GM19324 (cell line): ENCODE data around the gene EXD3.

Experiments
- ATAC-seq: cut with Tn5 transposase; IDR thresholded peaks from one replicate; pipeline ENCODE4 v1.9.1; 2021; ENCODE audit warnings: mild to moderate bottlenecking, moderate library complexity; ENCODE audit not compliant: unreplicated experiment, low FRiP score

The EXD3 gene

DNA sequence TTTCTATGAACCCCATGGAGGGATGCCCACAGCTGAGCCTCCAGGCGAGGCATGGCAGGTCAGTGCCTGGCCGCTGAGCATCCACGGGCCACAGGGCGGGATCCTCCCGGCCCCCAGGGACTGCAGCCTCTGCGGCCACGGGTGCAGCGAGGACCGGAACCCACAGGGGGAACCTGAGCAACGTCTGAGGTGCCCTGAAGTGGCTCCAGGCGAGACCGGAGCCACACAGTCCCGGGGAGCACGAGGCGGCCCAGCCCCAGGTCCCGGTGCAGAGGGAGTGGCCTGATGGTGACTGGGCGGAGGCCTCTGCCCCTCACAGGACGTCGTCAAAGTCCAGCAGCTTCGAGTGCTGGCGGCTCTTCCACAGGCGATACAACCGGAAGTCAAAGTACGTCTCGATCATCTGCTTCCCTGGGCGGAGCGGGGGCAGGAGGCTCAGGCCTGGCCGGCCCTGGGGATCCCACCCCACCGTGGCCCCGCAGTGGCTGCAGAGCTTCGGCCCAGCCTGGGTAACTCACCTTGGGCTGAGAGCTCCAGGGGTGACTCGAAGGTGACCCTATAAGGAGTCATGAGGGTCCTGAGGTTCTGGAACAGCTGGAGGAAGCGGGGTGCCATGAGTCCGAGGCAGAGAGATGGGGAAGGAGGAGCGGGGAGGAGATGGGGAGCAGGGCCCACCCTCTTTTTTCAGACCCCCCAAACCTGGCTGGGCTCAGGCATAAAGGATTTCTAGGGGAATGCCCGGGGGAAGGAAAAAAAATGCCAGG lies 26.3 kb upstream of the EXD3 start:
- ATAC-seq: no peak

DNA sequence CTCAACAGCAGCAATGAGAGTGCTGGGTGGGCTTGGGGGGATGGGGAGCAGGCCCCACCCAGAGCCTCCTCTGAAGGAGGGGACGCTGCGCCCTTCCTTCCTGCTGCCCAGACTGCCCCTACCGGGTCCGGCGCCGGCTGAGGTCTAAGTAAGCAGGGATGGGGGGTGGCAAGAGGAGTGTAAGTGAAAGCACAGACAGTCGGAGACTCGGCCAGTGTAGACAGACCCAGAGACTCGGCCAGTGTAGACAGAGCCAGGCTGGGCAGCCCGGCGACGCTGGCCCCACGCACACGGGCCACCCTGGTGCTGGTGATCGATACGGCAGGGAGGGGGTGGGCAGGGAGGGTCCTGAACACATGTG lies 25.6 kb upstream of the EXD3 start:
- ATAC-seq: no peak

DNA sequence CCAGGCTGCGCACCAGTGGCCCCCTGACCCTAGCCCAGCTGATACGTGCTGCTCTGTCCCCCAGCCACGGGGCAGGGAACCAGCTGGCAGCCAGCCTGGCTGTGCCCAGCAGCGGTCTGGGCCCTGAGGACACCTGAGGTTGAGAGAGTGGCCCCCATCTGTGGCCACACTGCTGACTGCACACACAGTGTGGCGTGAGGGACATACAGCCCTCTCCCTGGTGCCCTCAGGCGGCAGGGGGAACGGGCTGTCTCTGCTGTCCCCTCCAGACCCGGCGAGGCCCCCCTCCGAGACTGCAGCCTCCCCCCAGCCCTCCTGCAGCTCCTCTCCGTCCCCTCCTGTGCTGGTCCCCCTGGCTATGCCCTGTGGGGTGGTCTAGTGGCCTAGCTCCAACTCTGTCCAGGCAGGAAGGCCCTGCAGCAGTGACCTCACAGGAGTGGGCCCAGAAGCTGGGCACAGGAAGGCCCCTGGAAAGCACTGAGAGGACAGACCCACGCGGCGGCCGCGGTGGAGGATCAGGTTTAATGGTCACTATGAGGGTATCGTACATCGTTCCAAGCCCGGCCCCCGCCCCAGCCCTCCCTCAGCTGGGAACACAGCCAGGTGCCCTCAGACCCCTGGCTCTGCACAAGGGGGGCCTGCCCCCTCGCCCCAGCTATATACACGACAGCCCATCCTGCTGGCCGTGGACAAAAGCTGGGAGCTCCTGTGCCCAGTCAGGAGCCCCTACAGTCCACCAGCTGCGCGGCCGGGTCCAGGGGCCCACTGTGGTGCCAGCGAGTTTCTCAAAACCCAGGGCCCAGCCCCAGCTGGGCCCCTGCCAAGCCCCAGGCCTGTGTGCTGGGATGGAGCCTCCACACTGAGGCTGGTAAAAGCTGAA lies 25.0 kb upstream of the EXD3 start:
- ATAC-seq: no peak

DNA sequence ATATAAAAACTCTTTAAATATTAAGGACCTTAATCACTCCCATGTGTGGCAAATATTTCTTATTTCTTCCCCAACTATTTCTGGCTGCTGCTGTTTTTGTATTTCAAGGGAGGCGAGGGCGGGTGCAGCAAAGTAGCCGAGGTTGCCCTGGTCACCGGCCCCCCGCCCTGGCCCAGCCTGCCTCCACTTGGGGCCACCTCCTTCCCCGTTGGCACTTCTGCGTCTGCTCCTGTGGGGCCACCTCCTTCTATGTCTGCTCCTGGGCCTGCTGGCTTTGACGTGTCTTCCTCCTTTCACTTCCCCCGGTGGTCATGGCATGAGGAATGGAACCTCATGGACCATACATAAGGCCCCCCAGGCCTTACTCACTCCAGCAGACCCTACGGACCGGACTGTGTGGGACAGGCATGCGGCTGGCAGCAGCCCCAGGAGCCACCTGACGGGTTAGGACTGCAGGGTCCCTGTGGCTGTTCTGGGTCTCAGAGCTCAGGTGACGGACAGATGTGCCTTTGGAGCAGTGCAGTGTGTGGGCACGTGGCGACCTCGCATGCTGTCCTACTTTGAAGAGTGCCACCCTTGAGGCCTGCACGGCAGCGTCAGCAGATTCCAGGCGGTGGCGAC lies 24.0 kb upstream of the EXD3 start:
- ATAC-seq: no peak

DNA sequence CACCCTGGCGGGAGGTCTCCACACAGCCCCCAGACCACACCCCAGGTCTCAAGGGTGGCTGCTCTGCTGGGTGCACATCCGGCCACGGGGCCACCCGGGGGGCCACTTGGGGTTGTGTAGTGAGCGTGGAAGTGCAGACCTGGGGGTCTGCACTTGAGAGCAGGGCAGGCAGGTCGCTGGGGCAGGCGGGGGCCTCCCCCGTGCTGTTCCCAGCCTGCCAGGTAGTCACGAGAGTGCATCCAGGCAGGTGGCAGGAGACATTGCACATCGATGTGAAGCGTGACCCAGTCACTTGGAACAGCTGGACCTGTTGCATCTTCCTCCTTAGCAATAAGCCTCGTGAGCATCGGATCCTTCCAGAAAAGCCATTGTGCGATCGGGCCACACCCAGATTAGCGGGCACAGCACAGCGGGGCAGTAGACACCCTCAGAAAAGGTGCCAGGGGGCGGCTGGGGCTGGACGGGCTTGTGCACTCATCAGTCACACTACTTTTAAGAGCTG lies 23.0 kb upstream of the EXD3 start:
- no peak for ATAC-seq

DNA sequence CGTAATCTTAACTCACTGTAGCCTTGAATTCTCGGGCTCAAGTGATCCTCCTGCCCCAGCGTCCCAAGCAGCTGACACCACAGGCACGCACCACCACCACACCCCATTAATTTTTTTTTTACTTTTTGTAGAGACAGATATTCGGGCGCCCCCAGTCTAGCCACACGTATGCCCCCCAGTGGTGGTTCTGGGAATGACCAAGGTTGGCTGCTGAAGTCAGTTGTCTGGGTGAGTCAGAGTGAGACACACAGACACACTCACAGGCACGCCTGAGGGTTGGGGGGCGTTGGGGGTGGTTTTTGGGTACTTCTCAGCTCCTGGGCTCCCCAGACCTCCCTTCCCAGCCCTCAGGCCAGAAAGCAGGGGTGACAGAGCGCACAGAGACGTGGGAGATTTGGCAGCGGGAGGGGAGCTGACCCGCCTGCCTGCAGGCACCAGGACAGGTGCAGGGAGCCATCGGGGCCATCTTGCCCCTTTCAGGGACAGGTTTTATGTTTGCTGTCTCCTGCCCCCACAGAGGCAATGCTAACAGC lies 22.4 kb upstream of the EXD3 start:
- ATAC-seq: no peak

DNA sequence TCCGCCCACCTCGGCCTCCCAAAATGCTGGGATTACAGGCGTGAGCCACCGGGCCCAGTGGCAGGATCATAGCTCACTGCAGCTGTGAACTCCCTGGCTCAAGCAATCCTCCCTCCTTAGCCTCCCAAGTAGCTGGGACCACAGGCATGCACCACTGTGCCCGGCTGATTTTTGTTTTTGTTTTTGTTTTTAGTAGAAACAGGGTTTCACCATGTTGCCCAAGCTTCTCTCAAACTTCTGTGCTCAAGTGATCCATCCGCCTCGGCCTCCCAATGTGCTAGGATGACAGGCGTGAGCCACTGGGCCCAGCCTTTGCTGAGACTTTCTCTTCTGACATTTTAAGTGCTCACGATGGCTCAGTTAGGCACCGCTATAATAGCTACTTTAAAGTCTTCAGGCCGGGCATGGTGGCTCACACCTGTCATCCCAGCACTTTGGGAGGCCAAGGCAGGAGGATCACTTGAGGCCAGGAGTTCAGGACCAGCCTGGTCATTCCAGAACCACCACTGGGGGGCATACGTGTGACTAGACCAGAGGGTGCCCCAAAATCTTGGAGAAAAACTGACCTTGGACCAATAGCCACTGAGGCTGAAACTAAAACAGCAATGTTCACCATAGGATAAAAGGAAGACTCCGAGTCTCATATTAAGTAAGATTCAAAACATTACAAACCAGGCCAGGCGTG lies 21.3 kb upstream of the EXD3 start:
- no peak for ATAC-seq

DNA sequence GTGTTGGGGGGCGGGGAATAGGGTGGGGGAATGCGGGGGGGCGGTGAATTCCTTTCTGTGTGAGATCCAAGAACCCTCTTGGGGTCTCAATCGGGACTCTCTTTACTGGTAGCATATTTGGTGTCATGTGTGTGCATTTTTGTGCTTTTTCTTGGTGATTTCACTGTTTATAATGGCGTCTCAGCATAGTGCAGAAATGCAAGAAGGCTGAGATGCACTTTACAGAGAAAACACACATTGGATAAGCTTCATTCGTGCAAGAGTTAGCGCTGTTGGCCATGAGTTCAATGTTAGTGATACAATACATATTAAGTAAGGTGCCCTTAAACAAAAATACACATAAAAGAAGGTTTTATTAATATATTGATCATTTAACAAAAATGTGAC lies 19.0 kb upstream of the EXD3 start:
- no peak for ATAC-seq

DNA sequence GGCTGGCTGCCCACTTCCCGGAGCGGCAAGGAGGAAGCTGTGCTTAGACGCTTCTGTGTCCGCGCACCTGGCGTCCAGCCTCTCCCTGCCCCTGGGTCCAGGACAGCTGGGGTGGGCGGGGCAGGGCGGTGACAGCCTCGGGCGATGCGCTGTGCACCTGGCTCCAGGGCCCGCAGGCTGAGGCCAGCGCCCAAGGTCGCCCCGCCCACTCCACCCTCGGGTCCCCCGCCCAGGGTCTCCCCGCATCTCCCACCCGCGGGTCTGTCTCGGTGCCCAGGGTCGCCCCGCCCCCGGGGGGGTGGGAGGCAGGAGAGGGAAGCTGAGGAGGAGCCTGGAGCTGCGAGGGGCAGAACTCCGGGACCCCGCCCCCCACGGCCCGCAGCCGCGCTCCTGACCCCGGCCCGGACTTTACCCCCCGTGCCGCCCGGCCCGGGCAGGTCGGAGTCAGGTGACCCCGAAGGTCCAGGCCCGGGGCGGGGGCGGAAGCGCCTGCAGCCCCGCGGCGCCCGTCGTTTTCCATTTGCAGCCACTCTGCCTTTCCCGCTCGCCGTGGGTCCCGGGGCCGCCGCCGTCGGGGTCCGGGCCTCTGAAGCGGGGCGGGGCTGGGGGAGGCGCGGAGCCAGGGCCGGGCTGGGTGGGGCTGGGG lies 18.4 kb upstream of the EXD3 start, which contains the start of gene ENTPD8:
TSS of gene ENTPD8 (minus strand) at position 69 of the 646 bp plus-strand sequence. CDS start 3,072 bp downstream, outside the sequence.
- no peak for ATAC-seq

DNA sequence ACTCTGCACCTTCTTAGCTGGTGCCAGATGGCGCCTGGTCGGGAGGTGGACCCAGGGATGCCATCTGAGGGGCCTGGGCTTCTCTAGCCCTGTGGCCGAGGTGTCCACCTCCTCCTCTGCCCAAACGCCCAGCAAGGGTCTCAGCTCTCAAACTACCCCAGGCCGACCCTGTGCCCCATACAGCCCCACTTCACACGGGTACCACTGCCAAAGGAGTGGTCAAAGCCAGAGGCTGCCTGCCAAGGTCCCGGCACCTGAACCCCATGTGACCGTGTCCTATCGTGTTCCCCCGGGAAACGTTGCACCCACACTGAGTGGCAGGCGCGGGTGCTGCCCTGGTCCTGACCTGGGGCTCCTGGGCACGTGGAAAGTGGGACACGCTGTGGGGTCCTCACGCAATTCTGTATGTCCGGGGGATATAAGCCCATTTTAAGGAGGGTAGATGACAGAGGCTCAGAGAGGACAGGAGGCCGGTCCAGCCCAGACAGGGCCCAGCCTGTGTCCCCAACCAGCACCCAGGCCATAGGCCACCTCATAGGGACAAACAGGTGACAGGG lies 16.3 kb upstream of the EXD3 start:
- no peak for ATAC-seq

DNA sequence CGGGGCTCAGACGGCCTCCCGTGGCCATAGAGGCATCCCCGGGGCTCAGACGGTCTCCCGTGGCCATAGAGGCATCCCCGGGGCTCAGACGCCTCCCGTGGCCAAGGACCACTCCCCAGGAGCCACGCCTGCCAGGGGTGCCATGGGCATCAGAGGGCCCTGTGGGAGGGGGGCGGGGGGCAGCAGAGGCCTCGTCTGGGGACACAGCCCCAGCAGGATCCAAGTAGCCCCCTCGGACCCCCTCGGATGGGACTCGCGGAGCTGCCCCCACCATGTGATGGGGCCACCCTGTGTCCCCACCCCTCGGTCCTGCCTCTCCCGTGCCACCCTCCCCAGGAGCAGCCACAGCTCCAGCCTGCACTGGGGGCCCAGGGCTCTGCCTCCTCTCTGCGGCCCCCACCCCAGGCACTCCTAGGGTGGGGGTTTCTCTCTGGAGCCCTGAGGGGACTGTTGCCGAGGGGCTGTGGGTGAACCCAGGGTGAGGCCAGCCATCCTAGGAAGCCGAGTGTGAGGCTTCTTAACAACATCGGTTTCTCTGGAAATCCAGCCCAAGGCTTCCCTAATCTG lies 15.7 kb upstream of the EXD3 start:
- ATAC-seq: no peak

DNA sequence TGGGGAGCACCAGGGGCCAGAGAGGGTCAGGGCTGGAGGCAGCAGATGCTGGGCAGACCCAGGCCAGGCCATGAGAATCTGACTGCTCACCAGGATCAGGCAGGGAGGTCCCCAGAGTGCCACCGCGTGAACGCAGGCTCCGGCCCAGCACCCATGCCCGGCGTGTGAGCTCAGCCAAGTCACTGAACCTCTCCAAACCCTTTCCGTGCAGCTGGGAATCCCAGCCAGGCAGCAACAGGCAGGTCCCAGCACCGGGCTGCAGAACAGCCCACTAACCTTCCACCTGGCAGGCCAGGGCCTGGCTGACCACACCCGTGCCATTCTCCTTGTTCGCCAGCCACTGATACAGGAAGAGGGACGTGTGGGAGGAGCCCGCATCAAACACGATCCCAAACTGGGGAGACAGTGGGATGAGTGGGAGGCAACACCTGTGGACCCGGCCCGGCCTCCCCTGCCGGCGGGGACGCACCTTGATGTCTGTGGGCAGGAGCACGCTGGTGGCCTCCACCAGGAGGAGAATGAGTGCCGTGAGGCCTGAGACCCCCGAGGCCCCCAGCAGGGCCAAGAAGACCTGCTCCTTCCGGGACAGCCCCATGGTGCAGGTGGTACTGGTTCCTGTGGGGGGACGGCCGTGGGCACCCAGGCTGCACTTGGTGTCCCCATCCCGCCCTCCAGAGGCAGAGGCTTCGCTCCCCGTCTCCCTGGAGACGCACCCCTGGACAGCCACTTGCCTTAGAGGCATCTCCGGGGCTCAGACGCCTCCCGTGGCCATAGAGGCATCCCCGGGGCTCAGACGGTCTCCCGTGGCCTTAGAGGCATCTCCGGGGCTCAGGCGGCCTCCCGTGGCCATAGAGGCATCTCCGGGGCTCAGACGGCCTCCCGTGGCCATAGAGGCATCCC lies 15.0 kb upstream of the EXD3 start:
- no peak for ATAC-seq

DNA sequence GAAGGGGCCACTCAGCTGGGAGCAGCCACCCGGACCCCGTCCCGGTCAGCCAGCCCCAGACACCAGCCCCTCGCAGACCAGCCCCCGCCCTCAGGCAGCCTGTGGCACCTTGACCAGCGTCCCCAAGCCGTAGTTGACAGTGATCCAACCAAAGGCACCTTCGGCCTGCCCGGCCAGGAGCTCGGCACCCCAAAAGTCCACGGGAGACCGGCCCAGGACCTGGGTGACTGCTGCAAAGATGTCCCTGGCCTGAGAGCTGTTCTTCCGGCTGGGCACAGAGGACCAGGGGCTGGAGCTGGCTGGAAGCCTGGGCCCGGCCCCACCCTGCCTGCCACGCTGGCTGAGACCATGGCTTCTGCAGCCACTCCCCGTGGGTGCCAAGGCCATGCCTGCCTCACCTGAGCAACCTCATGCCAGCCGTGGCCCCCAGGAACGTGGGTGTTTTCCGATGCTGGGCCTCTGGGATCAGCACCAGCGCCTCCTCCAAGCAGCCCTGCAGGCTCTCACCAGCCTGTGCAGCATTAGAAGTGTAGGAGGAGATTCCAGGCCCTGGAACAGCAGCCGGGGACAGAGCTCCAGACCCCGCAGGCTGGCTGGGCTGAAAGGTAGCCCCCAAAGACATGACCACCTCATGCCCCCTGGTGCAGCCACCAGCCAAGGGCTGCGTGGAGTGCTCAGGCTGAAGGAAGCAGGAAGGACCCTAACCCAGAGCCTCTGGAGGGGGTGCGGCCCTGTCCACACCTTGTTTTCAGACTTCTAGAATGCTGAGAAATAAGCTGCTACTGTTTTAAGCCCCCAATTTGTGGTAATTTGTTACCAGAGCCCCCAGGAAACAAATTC lies 14.0 kb upstream of the EXD3 start:
- ATAC-seq: no peak

DNA sequence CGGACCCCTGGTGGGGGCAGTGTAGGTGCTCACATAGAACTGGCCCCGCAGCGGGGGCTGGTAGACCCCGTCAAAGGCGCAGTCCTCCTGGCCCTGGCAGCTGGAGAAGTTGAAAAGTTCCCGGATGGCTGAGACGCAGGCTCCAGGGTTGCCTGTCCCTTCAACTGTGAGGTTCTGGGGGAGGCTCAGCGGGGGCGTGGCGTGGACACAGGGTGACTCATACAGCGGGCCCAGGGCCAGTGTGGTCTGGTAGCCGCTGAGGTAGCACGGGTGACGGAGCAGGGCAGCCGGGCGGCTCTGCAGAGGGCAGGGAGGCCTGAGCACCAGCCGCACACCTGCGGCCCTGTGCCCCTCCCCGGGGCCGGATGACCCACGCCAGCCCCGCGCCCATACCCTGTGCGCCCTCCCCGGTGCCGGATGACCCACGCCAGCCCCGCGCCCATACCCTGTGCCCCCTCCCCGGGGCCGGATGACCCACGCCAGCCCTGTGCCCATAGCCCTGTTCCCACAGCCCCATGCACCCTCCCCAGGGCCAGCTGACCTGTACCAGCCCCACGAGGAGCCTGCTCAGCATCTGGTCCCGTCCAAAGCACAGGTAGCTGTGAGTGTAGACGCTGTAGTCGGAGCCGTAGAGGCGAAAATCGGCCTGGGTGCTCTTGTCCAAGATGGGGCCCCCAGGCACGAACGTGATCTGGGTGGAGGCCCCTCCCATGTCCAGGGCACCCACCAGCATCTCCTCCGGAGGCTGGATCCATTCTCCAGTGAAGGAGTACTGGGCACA lies 13.2 kb upstream of the EXD3 start:
- ATAC-seq: no peak

DNA sequence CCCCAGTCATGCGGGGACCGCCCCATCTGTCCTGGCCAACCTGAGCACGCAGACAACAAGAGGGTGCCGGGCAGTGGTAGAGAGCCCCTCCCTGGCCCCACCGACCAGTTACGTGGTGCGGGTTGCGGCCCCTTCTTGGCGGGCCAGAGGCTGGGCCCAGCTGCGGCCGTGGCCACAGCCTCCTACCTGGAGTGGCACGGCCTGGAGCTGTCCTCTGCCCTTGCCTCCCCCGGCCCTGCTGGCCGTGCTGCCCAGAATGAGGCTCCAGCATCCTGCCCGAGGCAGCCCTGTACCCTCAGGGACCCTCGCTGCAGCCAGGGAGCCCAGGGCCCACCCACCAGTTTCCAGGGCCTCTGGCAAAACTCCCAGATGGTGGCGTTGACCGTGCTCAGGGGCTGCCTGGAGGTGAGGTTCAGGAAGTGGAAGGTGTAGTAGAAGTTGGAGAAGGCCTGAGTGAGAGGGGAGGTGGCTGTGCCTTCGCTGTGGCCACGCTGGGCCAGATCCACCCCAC lies 12.5 kb upstream of the EXD3 start:
- no peak for ATAC-seq
